Brain microvascular endothelial cell (primary cell): ENCODE results near the gene CHTOP.

Experiments used
- DNase-seq: peaks from one replicate; pipeline ENCODE4 v3.0.0-alpha.2; 2020
- H3K27ac ChIP-seq: fragments of 250-450 bp; sonication (Bioruptor Pico); 2 replicates; pipeline ENCODE4 v1.5.1; 2020; ENCODE audit warnings: mild to moderate bottlenecking, moderate library complexity
- H3K27me3 ChIP-seq: fragments of 250-450 bp; sonication (Bioruptor Pico); replicated peaks from 2 replicates; pipeline ENCODE4 v1.5.1; 2020; ENCODE audit warnings: mild to moderate bottlenecking
- H3K36me3 ChIP-seq: fragments of 250-450 bp; sonication (Bioruptor Pico); replicated peaks from 2 replicates; pipeline ENCODE4 v1.5.1; 2020; ENCODE audit warnings: mild to moderate bottlenecking
- H3K4me3 ChIP-seq: 2 replicates; pipeline ENCODE4 v1.5.1; 2011; ENCODE audit warnings: low read depth, mild to moderate bottlenecking, control low read depth, low read length, moderate library complexity
- CTCF ChIP-seq: IDR thresholded peaks from 2 replicates; pipeline ENCODE4 v1.5.1; 2011; ENCODE audit warnings: low read depth, mild to moderate bottlenecking, moderate library complexity, low read length, control low read depth, inconsistent platforms; ENCODE audit errors: missing control alignments
- in situ Hi-C: cut with HindIII; loops from 2 replicates; pipeline ENCODE4 v1.10.0; 2017; ENCODE audit warnings: low sequenced_read_pairs, low pct_ligation_motif_present

CHTOP gene

GRCh38 chr1:153614189-153614900, 19.5 kb upstream of the CHTOP start:
- peak; percentile 12 for TF ChIP-seq CTCF
- in situ Hi-C loops = no loop called here
- H3K36me3 ChIP-seq = peaks cover 6% of the 10 kb centered on the region
- H3K27ac ChIP-seq = no peak overlapping the region
- no peak overlapping the region for H3K4me3 ChIP-seq
- DNase-seq = no peak
- H3K27me3 ChIP-seq = no peaks in the 10 kb centered on the region

- in situ Hi-C loops = no loop called here
- no peak for TF ChIP-seq CTCF
- H3K4me3 ChIP-seq = no peak overlapping the region
- peaks cover 12% of the 10 kb centered on the region for H3K36me3 ChIP-seq
- H3K27ac ChIP-seq = no peak overlapping the region
- DNase-seq = no peak
- H3K27me3 ChIP-seq = no peaks in the 10 kb centered on the region
Observed at GRCh38 chr1:153614906-153615305, 19.0 kb upstream of the CHTOP start.

GRCh38 chr1:153615406-153615805, 18.5 kb upstream of the CHTOP start:
- Histone ChIP-seq H3K4me3 (no peak overlapping the region), H3K36me3 (peaks cover 16% of the 10 kb centered on the region), H3K27ac (no peak overlapping the region), H3K27me3 (no peaks in the 10 kb centered on the region)
- no peak for DNase-seq
- in situ Hi-C loops = no loop called here
- TF ChIP-seq CTCF = no peak

GRCh38 chr1:153616144-153616916, 17.5 kb upstream of the CHTOP start, which contains the start of gene S100A14:
Gene S100A14, minus strand, starts transcription at chr1:153616325. Its CDS starts 467 bp downstream, at chr1:153615858.
- H3K27ac ChIP-seq = no peak within 1 kb of the TSS
- DNase-seq = no peak

GRCh38 chr1:153616917-153617311, 17.0 kb upstream of the CHTOP start:
- Histone ChIP-seq H3K4me3 (no peak overlapping the region), H3K27ac (no peak overlapping the region), H3K36me3 (peaks cover 20% of the 10 kb centered on the region), H3K27me3 (no peaks in the 10 kb centered on the region)
- no peak for DNase-seq
- no peak for TF ChIP-seq CTCF
- in situ Hi-C loops = no loop called here

More at GRCh38 chr1:153616144-153616916, 17.5 kb upstream of the CHTOP start, which contains the start of gene S100A14:
- peaks cover 19% of the 10 kb centered on the region for H3K36me3 ChIP-seq
- H3K4me3 ChIP-seq = no peak within 1 kb of the TSS
- no peaks in the 10 kb centered on the region for H3K27me3 ChIP-seq
- no peak for TF ChIP-seq CTCF
- in situ Hi-C loops = no loop called here
